K562 (cell line): ENCODE measurements around the gene MAGI3. TPM values are rescaled to one million over a fixed set of nuclear protein-coding genes. Genes with fewer than 3 reads are reported as not detected.

Experiments
- ATAC-seq: fragments of 200-7000 bp; cut with Tn5 transposase; 3 replicates; pipeline ENCODE4 v1.9.1; 2020; ENCODE audit warnings: moderate library complexity
- BruUV-seq: library from RNA; stranded (reverse); fragments of 400-500 nt; replicated peaks from 2 replicates; lab custom pipeline; 2021; lab: Mats Ljungman, UMichigan
- CTCF ChIA-PET: fragments of 300-600 bp; formaldehyde crosslinking; extraction: SDS; loops from one replicate; lab custom pipeline; 2021; ENCODE audit warnings: low intra/inter-chr PET ratio; lab: Yijun Ruan, JAX
- POLR2A ChIA-PET: fragments of 300-600, 350-650 bp; sonication (Branson Sonifier 250); formaldehyde crosslinking; extraction: SDS; loops from one replicate; lab custom pipeline; 2021; ENCODE audit warnings: antibody characterized with exemption, inconsistent platforms; lab: Yijun Ruan, JAX
- DNase-seq, 4 experiments: peaks; one replicate each; pipeline versions ENCODE4 v3.0.0 to v3.0.0-alpha.2; 2011 to 2018; ENCODE audit warnings: low spot score in 3 of 4, mixed read lengths in 3 of 4; ENCODE audit errors: extremely low read depth in 1 of 4
- FAIRE-seq: peaks from 2 replicates; lab custom pipeline; 2011; peaks lifted over from hg19 to GRCh38; lab: Jason Lieb, UNC
- H2AFZ ChIP-seq: 2 replicates; pipeline ENCODE4 v1.6.0; 2011; ENCODE audit warnings: low read depth, low read length, control low read depth, inconsistent platforms
- H3K27ac ChIP-seq: fragments of 200-600 bp; 3 replicates; pipeline ENCODE4 v1.8.0; 2011; ENCODE audit warnings: low read depth, mild to moderate bottlenecking, control low read depth, inconsistent platforms, low read length, moderate library complexity, mixed read lengths; ENCODE audit errors: extremely low read depth
- H3K27me3 ChIP-seq, 2 experiments: fragments of 300-600 bp in 1 of 2; 2 replicates in 1 of 2; 3 replicates in 1 of 2; pipeline versions ENCODE4 v1.6.0 to v1.8.0; 2011; ENCODE audit warnings: inconsistent platforms in 2 of 2, low read length in 2 of 2, mild to moderate bottlenecking in 1 of 2, mixed read lengths in 1 of 2, moderate library complexity in 1 of 2; ENCODE audit not compliant: control insufficient read depth in 2 of 2, insufficient read depth in 2 of 2
- H3K36me3 ChIP-seq: fragments of 300-600 bp; 3 replicates; pipeline ENCODE4 v1.8.0; 2011; ENCODE audit warnings: mild to moderate bottlenecking, low read length, inconsistent platforms; ENCODE audit not compliant: control insufficient read depth, insufficient read depth
- H3K4me1 ChIP-seq, 2 experiments: fragments of 200-600 bp in 1 of 2; replicated peaks in 1 of 2; 2 replicates in 1 of 2; 3 replicates in 1 of 2; pipeline versions ENCODE4 v1.5.1 to v1.8.0; 2011; ENCODE audit warnings: inconsistent platforms in 2 of 2, low read length in 2 of 2, mild to moderate bottlenecking in 1 of 2, mixed read lengths in 1 of 2, moderate library complexity in 1 of 2; ENCODE audit not compliant: control insufficient read depth in 2 of 2, insufficient read depth in 2 of 2
- H3K4me2 ChIP-seq: 2 replicates; pipeline ENCODE4 v1.6.1; 2011; ENCODE audit warnings: low read length, control low read depth, inconsistent platforms, mixed read lengths; ENCODE audit not compliant: insufficient read depth
- H3K4me3 ChIP-seq: fragments of 200-600 bp; sonication (generic), shearing (Covaris generic); 2 replicates; pipeline ENCODE4 v1.5.1; 2016; ENCODE audit warnings: control low read depth, inconsistent platforms
- H3K79me2 ChIP-seq: fragments of 200-600 bp; 3 replicates; pipeline ENCODE4 v1.8.0; 2011; ENCODE audit warnings: low read length, inconsistent platforms; ENCODE audit not compliant: control insufficient read depth, insufficient read depth
- H3K9ac ChIP-seq, 2 experiments: 2 replicates each; pipeline versions ENCODE4 v1.6.0 to v1.6.1; 2011; ENCODE audit warnings: low read depth in 2 of 2, low read length in 2 of 2, control low read depth in 1 of 2, inconsistent platforms in 1 of 2, mild to moderate bottlenecking in 1 of 2, mixed read lengths in 1 of 2; ENCODE audit not compliant: insufficient read depth in 1 of 2
- H3K9me1 ChIP-seq: one replicate; pipeline ENCODE4 v1.6.0; 2011; ENCODE audit warnings: inconsistent platforms, mild to moderate bottlenecking, low read length, moderate library complexity; ENCODE audit not compliant: control insufficient read depth, insufficient read depth
- H3K9me3 ChIP-seq: replicated peaks from 2 replicates; pipeline ENCODE4 v1.5.1; 2011; ENCODE audit warnings: low read depth, low read length, inconsistent platforms; ENCODE audit not compliant: control insufficient read depth, insufficient read depth
- H4K20me1 ChIP-seq: replicated peaks from 2 replicates; pipeline ENCODE4 v1.6.1; 2011; ENCODE audit warnings: low read length, inconsistent platforms, mixed read lengths; ENCODE audit not compliant: control insufficient read depth, insufficient read depth
- ASH1L ChIP-seq: fragments of 450-650 bp; IDR thresholded peaks from 2 replicates; pipeline ENCODE4 v1.6.1; 2018; ENCODE audit warnings: borderline replicate concordance, mild to moderate bottlenecking, low read depth; ENCODE audit not compliant: partially characterized antibody
- CXXC5 ChIP-seq: fragments of 250-450 bp; sonication (Bioruptor Pico); IDR thresholded peaks from 2 replicates; pipeline ENCODE4 v1.8.0; 2022; ENCODE audit warnings: inconsistent platforms, mild to moderate bottlenecking, moderate library complexity
- FIP1L1 ChIP-seq: fragments of 200-400 bp; formaldehyde crosslinking; IDR thresholded peaks from 2 replicates; pipeline ENCODE4 v1.6.1; 2018; ENCODE audit warnings: mild to moderate bottlenecking, low read depth, low read length; ENCODE audit not compliant: poor library complexity, severe bottlenecking
- MYNN ChIP-seq, 2 experiments: sonication (generic); formaldehyde crosslinking in 1 of 2; IDR thresholded peaks; 2 replicates each; pipeline versions ENCODE4 v1.5.0 to v1.6.1; 2016 to 2020; ENCODE audit warnings: antibody characterized with exemption in 1 of 2, missing genetic modification reagents in 1 of 2
- NCOR1 ChIP-seq: fragments of 450-650 bp; IDR thresholded peaks from 2 replicates; pipeline ENCODE4 v1.6.1; 2016; ENCODE audit warnings: mild to moderate bottlenecking, moderate library complexity
- NFYB ChIP-seq: IDR thresholded peaks from 2 replicates; pipeline ENCODE4 v1.6.1; 2011; ENCODE audit warnings: mild to moderate bottlenecking, moderate library complexity; ENCODE audit not compliant: insufficient read length; ENCODE audit errors: extremely low read depth
- RFX1 ChIP-seq: fragments of 450-650 bp; IDR thresholded peaks from 2 replicates; pipeline ENCODE4 v1.6.1; 2016; ENCODE audit warnings: mild to moderate bottlenecking, moderate library complexity
- ZBTB8A ChIP-seq: fragments of 450-650 bp; IDR thresholded peaks from 2 replicates; pipeline ENCODE4 v1.6.1; 2018; ENCODE audit warnings: mild to moderate bottlenecking, moderate library complexity; ENCODE audit not compliant: partially characterized antibody
- WGBS: fragments of 100-300 bp; shearing (Covaris generic); methylation state at CpG from one replicate; pipeline ENCODE4 v1.1.6; 2016; ENCODE audit warnings: low coverage, mixed read lengths; ENCODE audit not compliant: insufficient coverage; ENCODE audit errors: missing lambda C conversion rate; 5-methylcytosine and 5-hydroxymethylcytosine counted together
- in situ Hi-C: fragments of 300-500 bp; cut with MboI; formaldehyde crosslinking; loops from 4 replicates; pipeline ENCODE4 v1.15.0; 2018; ENCODE audit warnings: inconsistent platforms, mixed read lengths
- intact Hi-C: fragments of 100-400 bp; cut with micrococcal nuclease; formaldehyde crosslinking; loops from 2 replicates; pipeline ENCODE4 v1.14.2; 2022
- polyA plus RNA-seq, 8 experiments: library from polyadenylated mRNA; depleted of rRNA in 4 of 8; stranded (reverse) in 5 of 8; unstranded in 3 of 8; fragments of >200 nt; fragmentation: Nextera tagmentation in 2 of 8; fragmentation: Illumina TruSeq in 1 of 8; extraction: Ambion mirVana in 2 of 8; extraction: Trizol in 1 of 8; gene quantifications; 2 replicates each; pipeline versions ENCODE4 v1.2.1 to v1.2.3, GENCODE V29; 2011 to 2014; ENCODE audit warnings: inconsistent platforms in 1 of 8, missing spikeins in 1 of 8
- total RNA-seq, 7 experiments: library from RNA; depleted of rRNA in 6 of 7; stranded (reverse); fragments of >200 nt in 6 of 7; fragmentation: Illumina TruSeq in 2 of 7; extraction: Trizol in 2 of 7; gene quantifications; 2 replicates each; pipeline versions ENCODE4 v1.2.1 to v1.2.3, GENCODE V29; 2011 to 2021; ENCODE audit warnings: low replicate concordance in 1 of 7
- TF ChIP-seq, protein P1 (sequence below): IDR thresholded peaks from 3 replicates; pipeline ENCODE4 v1.6.1; 2011; ENCODE audit warnings: borderline replicate concordance, mild to moderate bottlenecking, moderate library complexity; ENCODE audit not compliant: insufficient read length; ENCODE audit errors: extremely low read depth
- TF ChIP-seq, protein P2 (sequence below): fragments of 450-650 bp; IDR thresholded peaks from 2 replicates; pipeline ENCODE4 v1.6.1; 2016

The MAGI3 gene
- total and polyA plus RNA-seq, 9 of the 15 experiments (the other 6 are each of a cell fraction or from before 2014, with no cell fraction given), result 1.0 to 8.6 (median 5.5) TPM

DNA sequence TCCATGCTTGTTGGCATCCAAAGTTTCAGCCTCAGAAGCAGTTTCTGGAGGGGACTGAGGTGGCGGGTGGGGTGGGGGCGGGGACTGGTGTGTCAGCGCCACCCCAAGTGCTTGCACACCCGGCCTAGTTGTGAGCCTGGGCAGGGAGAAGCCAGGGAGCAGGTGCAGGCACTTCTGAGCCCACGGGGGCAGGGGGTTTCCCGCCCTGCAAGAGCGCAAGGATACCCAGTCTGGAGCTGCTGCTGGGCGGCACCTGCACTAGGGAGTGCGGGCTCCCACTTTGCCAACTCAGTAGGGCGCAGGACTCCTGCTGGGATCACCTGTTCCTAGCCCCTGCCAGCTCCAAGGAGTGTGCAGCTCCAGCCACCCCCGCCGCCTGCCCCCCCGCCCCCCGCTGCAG, 33.5 kb downstream of the MAGI3 start (continued):
- TF ChIP-seq, protein P1, sequence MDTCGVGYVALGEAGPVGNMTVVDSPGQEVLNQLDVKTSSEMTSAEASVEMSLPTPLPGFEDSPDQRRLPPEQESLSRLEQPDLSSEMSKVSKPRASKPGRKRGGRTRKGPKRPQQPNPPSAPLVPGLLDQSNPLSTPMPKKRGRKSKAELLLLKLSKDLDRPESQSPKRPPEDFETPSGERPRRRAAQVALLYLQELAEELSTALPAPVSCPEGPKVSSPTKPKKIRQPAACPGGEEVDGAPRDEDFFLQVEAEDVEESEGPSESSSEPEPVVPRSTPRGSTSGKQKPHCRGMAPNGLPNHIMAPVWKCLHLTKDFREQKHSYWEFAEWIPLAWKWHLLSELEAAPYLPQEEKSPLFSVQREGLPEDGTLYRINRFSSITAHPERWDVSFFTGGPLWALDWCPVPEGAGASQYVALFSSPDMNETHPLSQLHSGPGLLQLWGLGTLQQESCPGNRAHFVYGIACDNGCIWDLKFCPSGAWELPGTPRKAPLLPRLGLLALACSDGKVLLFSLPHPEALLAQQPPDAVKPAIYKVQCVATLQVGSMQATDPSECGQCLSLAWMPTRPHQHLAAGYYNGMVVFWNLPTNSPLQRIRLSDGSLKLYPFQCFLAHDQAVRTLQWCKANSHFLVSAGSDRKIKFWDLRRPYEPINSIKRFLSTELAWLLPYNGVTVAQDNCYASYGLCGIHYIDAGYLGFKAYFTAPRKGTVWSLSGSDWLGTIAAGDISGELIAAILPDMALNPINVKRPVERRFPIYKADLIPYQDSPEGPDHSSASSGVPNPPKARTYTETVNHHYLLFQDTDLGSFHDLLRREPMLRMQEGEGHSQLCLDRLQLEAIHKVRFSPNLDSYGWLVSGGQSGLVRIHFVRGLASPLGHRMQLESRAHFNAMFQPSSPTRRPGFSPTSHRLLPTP, result no peak
- TF ChIP-seq CXXC5 (no peak), FIP1L1 (no peak), ASH1L (no peak), NCOR1 (no peak), RFX1 (no peak)
- TF ChIP-seq, all 486 proteins: peak for 0

DNA sequence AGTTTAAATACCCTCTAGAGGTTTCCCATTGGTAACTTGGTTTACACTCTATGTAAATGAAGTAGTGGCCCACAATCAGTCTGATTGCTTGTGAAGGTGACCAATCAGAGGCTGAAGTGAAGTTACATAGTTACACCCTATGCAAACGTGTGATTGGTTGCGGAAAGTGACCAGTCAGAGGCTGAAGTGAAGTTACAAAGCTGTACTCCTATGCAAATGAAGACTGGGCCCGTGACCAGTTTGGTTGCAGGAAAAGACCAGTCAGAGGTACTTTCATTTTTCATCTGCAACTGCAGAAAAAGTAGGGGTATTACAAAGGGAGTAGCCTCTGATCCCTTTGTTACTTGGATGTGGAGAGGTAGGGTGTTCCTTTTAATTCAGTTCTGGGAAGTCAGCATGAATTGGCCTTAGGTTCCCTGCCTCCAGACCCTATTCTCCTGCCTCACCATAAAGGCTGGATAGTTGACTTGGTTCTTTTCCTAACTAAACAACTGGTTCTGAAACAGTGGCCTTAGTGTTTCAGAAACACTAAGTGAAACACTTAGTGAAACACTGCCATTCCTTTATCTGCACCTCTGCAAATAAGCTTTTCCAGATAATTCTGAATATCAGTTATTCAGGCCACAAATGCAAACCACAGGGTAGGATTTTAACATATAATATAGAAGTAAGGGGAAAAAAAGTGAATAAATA, 39.3 kb downstream of the MAGI3 start:
- no peaks in the 10 kb centered on the region for H3K9me3 ChIP-seq
- ATAC-seq (peak; percentile 73), DNase-seq (no peak), FAIRE-seq (no peak)
- intact Hi-C loops (no loop called here), in situ Hi-C loops (no loop called here)
- WGBS, result 19% methylated on average over 3 of the region's 3 CpGs
- no peak overlapping the region for H3K27ac ChIP-seq
- no peak overlapping the region for H2AFZ ChIP-seq
- no peaks in the 10 kb centered on the region for H4K20me1 ChIP-seq
- H3K36me3 ChIP-seq, result no peaks in the 10 kb centered on the region
- no peaks in the 10 kb centered on the region for H3K9me1 ChIP-seq
- no peaks in the 10 kb centered on the region; a peak in 1 of 5 replicates for H3K27me3 ChIP-seq
- TF ChIP-seq ZBTB8A (no peak), MYNN (IDR thresholded peaks at IDR 0.05) (no peak), MYNN (CRISPR knock-in tag; IDR thresholded peaks at IDR 0.05) (no peak), NFYB (peak; percentile 11)
- TF ChIP-seq, protein P2, sequence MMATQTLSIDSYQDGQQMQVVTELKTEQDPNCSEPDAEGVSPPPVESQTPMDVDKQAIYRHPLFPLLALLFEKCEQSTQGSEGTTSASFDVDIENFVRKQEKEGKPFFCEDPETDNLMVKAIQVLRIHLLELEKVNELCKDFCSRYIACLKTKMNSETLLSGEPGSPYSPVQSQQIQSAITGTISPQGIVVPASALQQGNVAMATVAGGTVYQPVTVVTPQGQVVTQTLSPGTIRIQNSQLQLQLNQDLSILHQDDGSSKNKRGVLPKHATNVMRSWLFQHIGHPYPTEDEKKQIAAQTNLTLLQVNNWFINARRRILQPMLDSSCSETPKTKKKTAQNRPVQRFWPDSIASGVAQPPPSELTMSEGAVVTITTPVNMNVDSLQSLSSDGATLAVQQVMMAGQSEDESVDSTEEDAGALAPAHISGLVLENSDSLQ, result peak; percentile 33; the same call in 1 of the 2 replicates
- no peak overlapping the region for H3K9ac ChIP-seq
- BruUV-seq, result no TSS peak
- ChIA-PET POLR2A (interaction anchor here (0.6 to 1.0 kb wide), 4 partner anchors 14 to 38 kb away, joined by 3 to 4 read pairs (median 3); no protein-coding TSS in a partner anchor), CTCF (no interaction called here)
- H3K4me2 ChIP-seq, result no peak overlapping the region
- H3K4me1 ChIP-seq, result no peaks in the 10 kb centered on the region
- no peak overlapping the region for H3K4me3 ChIP-seq
- no peaks in the 10 kb centered on the region for H3K79me2 ChIP-seq
